MM.1S (cell line): Measurements from ENCODE around the gene FRK.

ENCODE experiments used
- DNase-seq: peaks from one replicate; pipeline ENCODE4 v3.0.0-alpha.2; 2015
- H2AFZ ChIP-seq: fragments of 300-600 bp; sonication (generic); 2 replicates; pipeline ENCODE4 v1.6.0; 2016; ENCODE audit warnings: antibody characterized with exemption, low read length
- H3F3A ChIP-seq: fragments of 300-600 bp; sonication (generic); 2 replicates; pipeline ENCODE4 v1.6.1; 2016; ENCODE audit warnings: mild to moderate bottlenecking, antibody characterized with exemption, low read length, moderate library complexity, mixed read lengths; ENCODE audit not compliant: insufficient read depth
- H3K27ac ChIP-seq: fragments of 300-600 bp; sonication (generic); 2 replicates; pipeline ENCODE4 v1.5.1; 2016; ENCODE audit warnings: mild to moderate bottlenecking, low read length
- H3K27me3 ChIP-seq: fragments of 300-600 bp; sonication (generic); replicated peaks from 2 replicates; pipeline ENCODE4 v1.6.0; 2016; ENCODE audit warnings: low read length; ENCODE audit not compliant: insufficient read depth
- H3K36me3 ChIP-seq: fragments of 300-600 bp; sonication (generic); replicated peaks from 2 replicates; pipeline ENCODE4 v1.6.1; 2016; ENCODE audit warnings: mild to moderate bottlenecking, low read length, mixed read lengths; ENCODE audit not compliant: insufficient read depth
- H3K4me1 ChIP-seq: fragments of 300-600 bp; sonication (generic); 2 replicates; pipeline ENCODE4 v1.6.1; 2016; ENCODE audit warnings: low read length, mixed read lengths
- H3K4me2 ChIP-seq: fragments of 300-600 bp; sonication (generic); 2 replicates; pipeline ENCODE4 v1.6.0; 2016; ENCODE audit warnings: low read depth, low read length
- H3K4me3 ChIP-seq: fragments of 300-600 bp; sonication (generic); 2 replicates; pipeline ENCODE4 v1.5.1; 2016; ENCODE audit warnings: low read length, mixed read lengths
- H3K79me2 ChIP-seq: fragments of 300-600 bp; sonication (generic); 2 replicates; pipeline ENCODE4 v1.6.1; 2016; ENCODE audit warnings: mixed run types, low read length, mixed read lengths
- H3K9ac ChIP-seq: fragments of 300-600 bp; sonication (generic); 2 replicates; pipeline ENCODE4 v1.6.1; 2016; ENCODE audit warnings: low read length, mixed read lengths
- H3K9me2 ChIP-seq: fragments of 300-600 bp; sonication (generic); replicated peaks from 2 replicates; pipeline ENCODE4 v1.6.1; 2016; ENCODE audit warnings: mild to moderate bottlenecking, low read length, mixed read lengths; ENCODE audit not compliant: insufficient read depth
- H3K9me3 ChIP-seq: fragments of 300-600 bp; sonication (generic); replicated peaks from 2 replicates; pipeline ENCODE4 v1.6.1; 2016; ENCODE audit warnings: mild to moderate bottlenecking, low read length, mixed read lengths; ENCODE audit not compliant: insufficient read depth
- H4K20me1 ChIP-seq: fragments of 300-600 bp; sonication (generic); 2 replicates; pipeline ENCODE4 v1.6.1; 2016; ENCODE audit warnings: mild to moderate bottlenecking, low read length, moderate library complexity, mixed read lengths; ENCODE audit not compliant: insufficient read depth
- CTCF ChIP-seq: fragments of 300-600 bp; sonication (generic); IDR thresholded peaks from 2 replicates; pipeline ENCODE4 v1.5.1; 2016; ENCODE audit warnings: antibody characterized with exemption, low read length, mixed read lengths
- EZH2 ChIP-seq: fragments of 300-600 bp; sonication (generic); optimal IDR thresholded peaks from 2 replicates; pipeline ENCODE3; 2017; ENCODE audit warnings: low read depth, mild to moderate bottlenecking, antibody characterized with exemption, low read length, mixed read lengths
- EZH2phosphoT487 ChIP-seq: fragments of 300-600 bp; sonication (generic); IDR thresholded peaks from 2 replicates; pipeline ENCODE4 v1.6.1; 2018; ENCODE audit warnings: antibody characterized with exemption, low read length

The FRK gene

DNA sequence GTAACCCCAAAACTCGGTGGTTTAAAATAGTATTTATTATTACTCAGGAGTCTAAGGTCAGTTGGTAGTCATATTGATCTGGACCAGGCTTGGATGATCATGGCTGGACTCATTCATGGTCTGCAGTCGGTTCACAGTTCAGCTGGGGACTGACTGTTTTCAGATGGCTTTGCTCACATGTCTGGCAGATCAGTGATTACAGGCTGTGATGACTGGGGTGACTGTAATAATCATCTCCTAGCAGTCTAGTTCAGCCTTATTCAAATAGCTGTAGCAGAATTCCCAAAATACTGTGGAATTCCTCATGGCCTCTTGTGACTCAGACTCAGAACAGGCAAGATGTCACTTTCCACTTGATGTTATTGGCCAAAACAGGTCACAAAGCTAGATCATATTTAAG is 23.6 kb upstream of the FRK start:
- TF ChIP-seq CTCF (no peak), EZH2 (no peak), EZH2phosphoT487 (no peak)
- H3K79me2 ChIP-seq: no peaks in the 10 kb centered on the region
- peaks cover 21% of the 10 kb centered on the region for H3K4me1 ChIP-seq
- no peak overlapping the region for H3K4me3 ChIP-seq
- no peak overlapping the region for H2AFZ ChIP-seq
- no peaks in the 10 kb centered on the region for H3K27me3 ChIP-seq
- no peaks in the 10 kb centered on the region for H3K36me3 ChIP-seq
- no peak overlapping the region for H3K27ac ChIP-seq
- H3K4me2 ChIP-seq: no peak overlapping the region
- H4K20me1 ChIP-seq: no peaks in the 10 kb centered on the region
- H3K9me3 ChIP-seq: no peaks in the 10 kb centered on the region
- no peak overlapping the region for H3K9ac ChIP-seq
- no peak for DNase-seq
- H3F3A ChIP-seq: peaks cover 11% of the 10 kb centered on the region
- no peaks in the 10 kb centered on the region for H3K9me2 ChIP-seq

GRCh38 chr6:116083052-116083451 is 22.4 kb upstream of the FRK start:
- Histone ChIP-seq H3K9ac (no peak overlapping the region), H3K79me2 (no peaks in the 10 kb centered on the region), H3K9me3 (no peaks in the 10 kb centered on the region), H2AFZ (no peak overlapping the region), H3K27ac (no peak overlapping the region), H3K4me3 (no peak overlapping the region), H3K27me3 (no peaks in the 10 kb centered on the region), H3K4me2 (no peak overlapping the region), H3K9me2 (no peaks in the 10 kb centered on the region), H4K20me1 (no peaks in the 10 kb centered on the region), H3K4me1 (peaks cover 17% of the 10 kb centered on the region), H3K36me3 (no peaks in the 10 kb centered on the region), H3F3A (peaks cover 10% of the 10 kb centered on the region)
- TF ChIP-seq EZH2phosphoT487 (no peak), CTCF (no peak), EZH2 (no peak)
- no peak for DNase-seq

DNA sequence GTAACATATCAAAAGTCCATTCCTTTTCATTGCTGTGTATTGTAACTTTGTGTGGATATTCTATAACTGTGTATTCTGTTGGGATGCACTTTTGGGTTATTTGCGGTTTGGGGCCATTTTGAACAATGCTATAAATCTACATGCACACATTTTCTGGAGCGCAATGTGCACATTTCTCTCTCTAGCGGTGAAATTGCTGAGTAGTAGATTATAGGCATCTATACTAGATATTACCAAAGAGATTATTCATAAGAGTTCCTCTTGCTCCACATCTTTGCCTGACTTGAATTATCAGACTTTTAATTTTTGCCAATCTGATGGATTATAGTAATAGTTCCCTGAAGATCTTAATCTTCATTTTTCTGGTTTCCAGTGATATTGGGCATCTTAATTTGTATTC is 18.3 kb upstream of the FRK start:
- H3K4me1 ChIP-seq: no peaks in the 10 kb centered on the region
- H3K4me2 ChIP-seq: no peak overlapping the region
- H3K79me2 ChIP-seq: no peaks in the 10 kb centered on the region
- H3K36me3 ChIP-seq: no peaks in the 10 kb centered on the region
- no peak overlapping the region for H2AFZ ChIP-seq
- DNase-seq: no peak
- H4K20me1 ChIP-seq: no peaks in the 10 kb centered on the region
- no peak overlapping the region for H3K4me3 ChIP-seq
- no peaks in the 10 kb centered on the region for H3K27me3 ChIP-seq
- no peak overlapping the region for H3K27ac ChIP-seq
- no peaks in the 10 kb centered on the region for H3F3A ChIP-seq
- H3K9me2 ChIP-seq: no peaks in the 10 kb centered on the region
- no peak overlapping the region for H3K9ac ChIP-seq
- no peaks in the 10 kb centered on the region for H3K9me3 ChIP-seq
- TF ChIP-seq CTCF (no peak), EZH2 (no peak), EZH2phosphoT487 (no peak)
